HEK293 (cell line): ENCODE measurements around the gene EXOC2.

Experiments
- KLF1 ChIP-seq: fragments of 450-650 bp; formaldehyde crosslinking; IDR thresholded peaks from 2 replicates; pipeline ENCODE4 v1.5.1; 2016; ENCODE audit warnings: missing biosample characterization, missing genetic modification characterization
- PBX3 ChIP-seq: sonication (generic); formaldehyde crosslinking; IDR thresholded peaks from 2 replicates; pipeline ENCODE4 v1.8.1; 2022; ENCODE audit warnings: mild to moderate bottlenecking, moderate library complexity, missing genetic modification reagents
- PRDM2 ChIP-seq: fragments of 450-650 bp; formaldehyde crosslinking; IDR thresholded peaks from 2 replicates; pipeline ENCODE4 v1.5.1; 2016; ENCODE audit warnings: missing biosample characterization, missing genetic modification characterization, borderline replicate concordance
- SP3 ChIP-seq: fragments of 450-650 bp; formaldehyde crosslinking; IDR thresholded peaks from 2 replicates; pipeline ENCODE4 v1.5.1; 2016; ENCODE audit warnings: missing biosample characterization, missing genetic modification characterization
- WT1 ChIP-seq: fragments of 450-650 bp; formaldehyde crosslinking; IDR thresholded peaks from 2 replicates; pipeline ENCODE4 v1.5.1; 2016; ENCODE audit warnings: missing biosample characterization, missing genetic modification characterization
- ZBTB10 ChIP-seq: fragments of 450-650 bp; formaldehyde crosslinking; IDR thresholded peaks from 2 replicates; pipeline ENCODE4 v1.5.1; 2016; ENCODE audit warnings: missing biosample characterization, missing genetic modification characterization
- ZBTB6 ChIP-seq: fragments of 450-650 bp; formaldehyde crosslinking; IDR thresholded peaks from 2 replicates; pipeline ENCODE4 v1.5.1; 2017; ENCODE audit warnings: missing biosample characterization, missing genetic modification characterization
- ZFP37 ChIP-seq: fragments of 450-650 bp; formaldehyde crosslinking; IDR thresholded peaks from 2 replicates; pipeline ENCODE4 v1.5.1; 2016; ENCODE audit warnings: missing biosample characterization, missing genetic modification characterization
- ZNF133 ChIP-seq: fragments of 450-650 bp; formaldehyde crosslinking; IDR thresholded peaks from 2 replicates; pipeline ENCODE4 v1.5.1; 2016; ENCODE audit warnings: missing biosample characterization, missing genetic modification characterization
- ZNF140 ChIP-seq: fragments of 450-650 bp; formaldehyde crosslinking; IDR thresholded peaks from 2 replicates; pipeline ENCODE4 v1.5.1; 2016; ENCODE audit warnings: missing biosample characterization, missing genetic modification characterization
- ZNF239 ChIP-seq: fragments of 450-650 bp; formaldehyde crosslinking; IDR thresholded peaks from 2 replicates; pipeline ENCODE4 v1.5.1; 2016; ENCODE audit warnings: missing biosample characterization, missing genetic modification characterization
- ZNF248 ChIP-seq: fragments of 450-650 bp; formaldehyde crosslinking; IDR thresholded peaks from 2 replicates; pipeline ENCODE4 v1.5.1; 2017; ENCODE audit warnings: missing biosample characterization, missing genetic modification characterization
- ZNF274 ChIP-seq, 2 experiments: fragments of 200-500 bp in 1 of 2; fragments of 450-650 bp in 1 of 2; sonication (Bioruptor generic) in 1 of 2; formaldehyde crosslinking in 1 of 2; IDR thresholded peaks; 2 replicates each; pipeline versions ENCODE4 v1.5.1 to v1.6.1; 2014 to 2016; ENCODE audit warnings: borderline replicate concordance in 1 of 2, inconsistent platforms in 1 of 2, low read length in 1 of 2, missing biosample characterization in 1 of 2, missing genetic modification characterization in 1 of 2
- ZNF280C ChIP-seq: fragments of 450-650 bp; formaldehyde crosslinking; IDR thresholded peaks from 2 replicates; pipeline ENCODE4 v1.5.1; 2016; ENCODE audit warnings: missing biosample characterization, missing genetic modification characterization
- ZNF302 ChIP-seq: fragments of 450-650 bp; formaldehyde crosslinking; IDR thresholded peaks from 2 replicates; pipeline ENCODE4 v1.5.1; 2016; ENCODE audit warnings: missing biosample characterization, missing genetic modification characterization, low read depth
- ZNF37A ChIP-seq: fragments of 450-650 bp; IDR thresholded peaks from 2 replicates; pipeline ENCODE4 v1.5.1; 2018; ENCODE audit warnings: missing biosample characterization, missing genetic modification characterization
- ZNF473 ChIP-seq: fragments of 450-650 bp; formaldehyde crosslinking; IDR thresholded peaks from 2 replicates; pipeline ENCODE4 v1.5.1; 2017; ENCODE audit warnings: missing biosample characterization, missing genetic modification characterization
- ZNF571 ChIP-seq: fragments of 450-650 bp; formaldehyde crosslinking; IDR thresholded peaks from 2 replicates; pipeline ENCODE4 v1.5.0; 2017; ENCODE audit warnings: missing biosample characterization, missing genetic modification characterization
- ZNF692 ChIP-seq: fragments of 450-650 bp; formaldehyde crosslinking; IDR thresholded peaks from 2 replicates; pipeline ENCODE4 v1.5.1; 2016; ENCODE audit warnings: missing biosample characterization, missing genetic modification characterization
- ZNF777 ChIP-seq: fragments of 450-650 bp; formaldehyde crosslinking; IDR thresholded peaks from 2 replicates; pipeline ENCODE4 v1.5.1; 2017; ENCODE audit warnings: missing biosample characterization, missing genetic modification characterization, borderline replicate concordance
- ZSCAN18 ChIP-seq: fragments of 450-650 bp; formaldehyde crosslinking; IDR thresholded peaks from 2 replicates; pipeline ENCODE4 v1.5.1; 2016; ENCODE audit warnings: missing biosample characterization, missing genetic modification characterization
- ZXDB ChIP-seq: fragments of 450-650 bp; formaldehyde crosslinking; IDR thresholded peaks from 2 replicates; pipeline ENCODE4 v1.5.1; 2016; ENCODE audit warnings: missing biosample characterization, missing genetic modification characterization

Gene EXOC2

GRCh38 chr6:683742-684440, 9.0 kb downstream of the EXOC2 start (continued):
- TF ChIP-seq PBX3 (CRISPR knock-in tag) (no peak), ZNF777 (tag by site-specific recombination) (no peak), ZFP37 (no peak), ZNF274 (IDR thresholded peaks at IDR 0.05; ENCODE audit: low read length) (no peak), ZNF274 (tag by site-specific recombination; IDR thresholded peaks at IDR 0.05; ENCODE audit: borderline replicate concordance) (no peak), ZBTB10 (peak; percentile 83), ZNF239 (peak; percentile 54; the same call in 1 of the 2 replicates), ZNF140 (tag by site-specific recombination) (no peak), ZNF280C (tag by site-specific recombination) (no peak), ZXDB (tag by site-specific recombination) (peak; percentile 95), ZNF571 (tag by site-specific recombination) (no peak), SP3 (peak; percentile 43; the same call in 1 of the 2 replicates), ZBTB6 (tag by site-specific recombination) (no peak), ZNF133 (no peak), WT1 (tag by site-specific recombination) (peak; percentile 100), PRDM2 (tag by site-specific recombination) (no peak), ZSCAN18 (tag by site-specific recombination) (peak; percentile 89), KLF1 (tag by site-specific recombination) (peak; percentile 64), ZNF37A (tag by site-specific recombination) (no peak), ZNF248 (tag by site-specific recombination) (no peak), ZNF473 (tag by site-specific recombination) (no peak), ZNF302 (0 out of 2 replicates have a peak, but pooled peaks have one; percentile 71), ZNF692 (tag by site-specific recombination) (peak; percentile 77)
